8988T (cell line): ENCODE results near the gene PSKH1.

Experiments used
- DNase-seq: peaks from one replicate; pipeline ENCODE4 v3.0.0; 2011

The PSKH1 gene

GRCh38 chr16:67942510-67943255 lies 49.6 kb downstream of the PSKH1 start:
- DNase-seq = no peak

- no peak for DNase-seq
Measured at GRCh38 chr16:67943256-67943618, 50.2 kb downstream of the PSKH1 start.

GRCh38 chr16:67943619-67944504 lies 50.8 kb downstream of the PSKH1 start, which contains the start of gene LCAT:
LCAT (minus strand) TSS chr16:67944120; CDS start chr16:67944101, 19 bp downstream.
- DNase-seq = no peak

GRCh38 chr16:67944690-67945391 lies 51.8 kb downstream of the PSKH1 start:
- no peak for DNase-seq

- DNase-seq = no peak
Measured at GRCh38 chr16:67945392-67945933, 52.4 kb downstream of the PSKH1 start.

- no peak for DNase-seq
Measured at GRCh38 chr16:67946128-67946569, 53.1 kb downstream of the PSKH1 start.

- DNase-seq = no peak
Measured at GRCh38 chr16:67946966-67947558, 54.0 kb downstream of the PSKH1 start.

- DNase-seq = no peak
Measured at GRCh38 chr16:67948015-67948414, 55.0 kb downstream of the PSKH1 start.

- DNase-seq = no peak
Measured at GRCh38 chr16:67949645-67950044, 56.6 kb downstream of the PSKH1 start.

- DNase-seq = no peak
Measured at GRCh38 chr16:67950335-67950843, 57.3 kb downstream of the PSKH1 start.

GRCh38 chr16:67951485-67951884 lies 58.4 kb downstream of the PSKH1 start:
- DNase-seq = no peak

GRCh38 chr16:67953641-67954375 lies 60.8 kb downstream of the PSKH1 start:
- DNase-seq = no peak

GRCh38 chr16:67954421-67955196 lies 61.6 kb downstream of the PSKH1 start:
- no peak for DNase-seq

- no peak for DNase-seq
Measured at GRCh38 chr16:67957622-67958021, 64.6 kb downstream of the PSKH1 start.

- DNase-seq = no peak
Measured at GRCh38 chr16:67959536-67960329, 66.7 kb downstream of the PSKH1 start.

- DNase-seq = no peak
Measured at GRCh38 chr16:67961551-67961957, 68.5 kb downstream of the PSKH1 start.

GRCh38 chr16:67962135-67962534 lies 69.1 kb downstream of the PSKH1 start:
- DNase-seq = no peak

- DNase-seq = no peak
Measured at GRCh38 chr16:67963292-67963661, 70.2 kb downstream of the PSKH1 start.

- no peak for DNase-seq
Measured at GRCh38 chr16:67963662-67964321, 70.7 kb downstream of the PSKH1 start.
